Colonic mucosa (tissue), 4 donors: ENCODE measurements around the gene RAI1. TPM values are rescaled to one million over a fixed set of nuclear protein-coding genes. Genes with fewer than 3 reads are reported as not detected.
A peak's percentile ranks its signal among the peaks of the same experiment; 100 is the strongest.

ENCODE experiments used
- DNase-seq: peaks from one replicate; pipeline ENCODE4 v3.0.0-alpha.2; 2020
- H3K27ac ChIP-seq: fragments of 200-600 bp; one replicate; pipeline ENCODE4 v1.8.0; 2021
- H3K27me3 ChIP-seq: fragments of 200-600 bp; one replicate; pipeline ENCODE4 v1.8.0; 2021
- H3K36me3 ChIP-seq: fragments of 200-600 bp; one replicate; pipeline ENCODE4 v1.8.0; 2021
- H3K4me1 ChIP-seq: fragments of 200-600 bp; one replicate; pipeline ENCODE4 v1.8.0; 2021; ENCODE audit warnings: mild to moderate bottlenecking
- H3K4me3 ChIP-seq: fragments of 200-600 bp; one replicate; pipeline ENCODE4 v1.8.0; 2021
- H3K9ac ChIP-seq, 2 donors: one replicate each; pipeline ENCODE4 v1.7.0; 2013; ENCODE audit warnings: control low read depth in 2 of 2, low read depth in 2 of 2, low read length in 2 of 2
- H3K9me3 ChIP-seq: fragments of 200-600 bp; one replicate; pipeline ENCODE4 v1.8.0; 2021
- intact Hi-C: fragments of 100-400 bp; cut with DNase I; formaldehyde crosslinking; loops from one replicate; pipeline ENCODE4 v1.14.1; 2022
- microRNA-seq: library from miRNA; unstranded; fragments of <30 nt; microRNA quantifications from one replicate; pipeline ENCODE4, GENCODE V29; 2019
- total RNA-seq, 2 donors: library from RNA; stranded (reverse); fragmentation: NEBNext Ultra II Directional in 1 of 2; extraction: Animal tissue kit (Norgen Biotek cat#: 25700) in 1 of 2; gene quantifications; one replicate each; pipeline ENCODE4 v1.2.1, GENCODE V29; 2021
- TF ChIP-seq, protein P1 (sequence below): fragments of 200-600 bp; IDR thresholded peaks from one replicate; pipeline ENCODE4 v1.8.0; 2022; ENCODE audit warnings: antibody characterized with exemption, mild to moderate bottlenecking
- donor health status: healthy.
- donor health status: DM: no; HTN: no; CAD: no.
- donor health status: DM: no; HTN: no; CAD: no.

Gene RAI1
- total RNA-seq, 2 donors from 2014 or later = 21.8 to 24.5 TPM

- H3K36me3 ChIP-seq = no peaks in the 10 kb centered on the region
- H3K9me3 ChIP-seq = no peaks in the 10 kb centered on the region
- intact Hi-C loops = loop anchor here (2.0 to 5.0 kb wide), 2 partner anchors 48 to 178 kb away; partner anchors contain the start of gene RAI1
- TF ChIP-seq, protein P1, sequence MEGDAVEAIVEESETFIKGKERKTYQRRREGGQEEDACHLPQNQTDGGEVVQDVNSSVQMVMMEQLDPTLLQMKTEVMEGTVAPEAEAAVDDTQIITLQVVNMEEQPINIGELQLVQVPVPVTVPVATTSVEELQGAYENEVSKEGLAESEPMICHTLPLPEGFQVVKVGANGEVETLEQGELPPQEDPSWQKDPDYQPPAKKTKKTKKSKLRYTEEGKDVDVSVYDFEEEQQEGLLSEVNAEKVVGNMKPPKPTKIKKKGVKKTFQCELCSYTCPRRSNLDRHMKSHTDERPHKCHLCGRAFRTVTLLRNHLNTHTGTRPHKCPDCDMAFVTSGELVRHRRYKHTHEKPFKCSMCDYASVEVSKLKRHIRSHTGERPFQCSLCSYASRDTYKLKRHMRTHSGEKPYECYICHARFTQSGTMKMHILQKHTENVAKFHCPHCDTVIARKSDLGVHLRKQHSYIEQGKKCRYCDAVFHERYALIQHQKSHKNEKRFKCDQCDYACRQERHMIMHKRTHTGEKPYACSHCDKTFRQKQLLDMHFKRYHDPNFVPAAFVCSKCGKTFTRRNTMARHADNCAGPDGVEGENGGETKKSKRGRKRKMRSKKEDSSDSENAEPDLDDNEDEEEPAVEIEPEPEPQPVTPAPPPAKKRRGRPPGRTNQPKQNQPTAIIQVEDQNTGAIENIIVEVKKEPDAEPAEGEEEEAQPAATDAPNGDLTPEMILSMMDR = no peak
- no peak overlapping the region for H3K4me3 ChIP-seq
- H3K4me1 ChIP-seq = no peaks in the 10 kb centered on the region
- no peaks in the 10 kb centered on the region for H3K27me3 ChIP-seq
- H3K27ac ChIP-seq = no peak overlapping the region
- DNase-seq = no peak
- no peak overlapping the region for H3K9ac ChIP-seq
These were observed 179.5 kb downstream of the RAI1 start for GRCh38 chr17:17860766-17861107.

Small RNA genes within 50 kb of the gene (microRNA-seq; reads per million reads assigned to microRNA genes)
- gene MIR33B (31.4 reads per million, percentile 36 among the genes with 10 or more reads in this experiment), gene MIR6777 (not detected)

Other genes with a start within 250 kb of the RAI1 start
- 10 to 100 TPM; 15.3 to 23.8 TPM for gene MED9, start 204.5 kb upstream of the RAI1 start, total RNA-seq
- 10 to 100 TPM; 21.6 to 24.9 TPM for gene RASD1, start 185.1 kb upstream of the RAI1 start, total RNA-seq
- gene PEMT, start 89.8 kb upstream of the RAI1 start, total RNA-seq = 10 to 100 TPM; 16.9 to 23.8 TPM
- 100 to 1,000 TPM; 170 to 174 TPM for gene SREBF1, start 155.5 kb downstream of the RAI1 start, total RNA-seq